ENCODE data around the gene EFNB2. TPM values are rescaled to one million over a fixed set of nuclear protein-coding genes. Genes with fewer than 3 reads are reported as not detected.

Gene EFNB2
- total and polyA plus RNA-seq, 11 donors: 7.3 to 20.2 (median 12.7) TPM

DNA sequence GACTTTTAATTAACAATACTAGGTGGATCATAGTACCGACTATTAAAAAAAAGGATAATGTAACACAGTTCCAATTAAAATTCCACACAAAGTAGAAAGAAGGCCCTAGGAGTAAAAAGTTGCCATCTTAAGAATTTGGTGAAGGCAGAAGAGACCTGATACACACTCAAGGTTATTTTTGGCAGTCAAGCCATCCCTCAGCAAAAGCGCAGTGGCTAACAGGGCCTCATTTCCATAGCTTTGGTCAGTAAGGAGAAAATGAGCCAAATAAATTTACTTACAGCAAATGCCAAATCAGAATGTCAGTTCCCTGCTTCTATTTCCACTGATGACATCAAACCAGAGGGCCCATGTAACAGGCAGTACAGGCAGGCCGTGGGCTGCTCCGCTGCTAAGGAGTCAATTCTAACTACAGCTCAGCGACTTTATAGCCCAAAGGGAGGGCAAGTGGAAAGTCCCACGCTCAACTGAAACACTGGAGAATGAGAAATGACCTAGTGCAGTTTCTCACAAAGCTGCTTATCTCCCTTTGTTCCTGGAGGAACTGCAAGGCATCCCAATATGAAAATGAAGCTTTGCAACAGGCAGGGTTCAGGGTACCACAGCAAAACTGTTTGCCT is 26.2 kb upstream of the EFNB2 start:
- H3K4me3 ChIP-seq: peak overlapping the region in 4 of 12 donors; percentile 4 to 11 (median 4)
- peaks cover 0 to 29% (median 28%) of the 10 kb centered on the region in 9 donors for H3K36me3 ChIP-seq
- no peaks in the 10 kb centered on the region for H3K27me3 ChIP-seq
- H3K27ac ChIP-seq: peak overlapping the region in 7 of 12 donors; percentile 7 to 52 (median 39)
- no peaks in the 10 kb centered on the region for H3K9me3 ChIP-seq
- 20 to 34% (median 26%) methylated on average over 6 of the region's 6 CpGs for WGBS, 4 donors
- H3K4me1 ChIP-seq: peaks cover 12 to 94% (median 68%) of the 10 kb centered on the region in 12 donors
- intact Hi-C loops (cut with DNase I): loop anchor here in 2 of 10 donors (10.0 kb wide), 2 partner anchors 143 to 353 kb away; no protein-coding TSS in a partner anchor
- peak in 3 of 5 donors; percentile 25 to 32 (median 25) for DNase-seq
- no peak for TF ChIP-seq POLR2A (IDR thresholded peaks at IDR 0.05)
- TF ChIP-seq, protein P1, sequence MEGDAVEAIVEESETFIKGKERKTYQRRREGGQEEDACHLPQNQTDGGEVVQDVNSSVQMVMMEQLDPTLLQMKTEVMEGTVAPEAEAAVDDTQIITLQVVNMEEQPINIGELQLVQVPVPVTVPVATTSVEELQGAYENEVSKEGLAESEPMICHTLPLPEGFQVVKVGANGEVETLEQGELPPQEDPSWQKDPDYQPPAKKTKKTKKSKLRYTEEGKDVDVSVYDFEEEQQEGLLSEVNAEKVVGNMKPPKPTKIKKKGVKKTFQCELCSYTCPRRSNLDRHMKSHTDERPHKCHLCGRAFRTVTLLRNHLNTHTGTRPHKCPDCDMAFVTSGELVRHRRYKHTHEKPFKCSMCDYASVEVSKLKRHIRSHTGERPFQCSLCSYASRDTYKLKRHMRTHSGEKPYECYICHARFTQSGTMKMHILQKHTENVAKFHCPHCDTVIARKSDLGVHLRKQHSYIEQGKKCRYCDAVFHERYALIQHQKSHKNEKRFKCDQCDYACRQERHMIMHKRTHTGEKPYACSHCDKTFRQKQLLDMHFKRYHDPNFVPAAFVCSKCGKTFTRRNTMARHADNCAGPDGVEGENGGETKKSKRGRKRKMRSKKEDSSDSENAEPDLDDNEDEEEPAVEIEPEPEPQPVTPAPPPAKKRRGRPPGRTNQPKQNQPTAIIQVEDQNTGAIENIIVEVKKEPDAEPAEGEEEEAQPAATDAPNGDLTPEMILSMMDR (IDR thresholded peaks at IDR 0.05): no peak
- peak; percentile 48 to 89 (median 87) for ATAC-seq

DNA sequence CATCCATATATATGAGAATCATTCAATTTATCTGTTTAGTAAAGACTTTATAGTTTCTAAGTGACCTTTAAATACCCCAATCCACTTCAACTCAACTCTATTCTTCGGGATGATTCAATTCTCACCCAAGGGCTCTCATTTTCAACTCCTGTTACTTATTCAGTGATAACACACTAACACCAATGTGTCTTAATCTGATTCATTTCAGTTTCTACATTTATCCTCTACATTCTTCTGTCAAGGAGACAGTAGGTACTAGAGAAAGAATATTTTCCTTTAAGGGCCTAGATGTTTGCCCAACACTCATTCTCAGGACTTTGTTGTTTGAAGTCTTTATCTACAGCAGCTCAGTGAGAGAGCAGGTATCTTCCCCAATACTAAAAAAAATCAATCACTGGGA is 25.4 kb upstream of the EFNB2 start:
- H3K27ac ChIP-seq: peak overlapping the region in 3 of 12 donors; percentile 21 to 52 (median 39)
- WGBS, 4 donors: 48 to 56% (median 52%) methylated on average over 1 of the region's 1 CpG
- ATAC-seq: no peak

DNA sequence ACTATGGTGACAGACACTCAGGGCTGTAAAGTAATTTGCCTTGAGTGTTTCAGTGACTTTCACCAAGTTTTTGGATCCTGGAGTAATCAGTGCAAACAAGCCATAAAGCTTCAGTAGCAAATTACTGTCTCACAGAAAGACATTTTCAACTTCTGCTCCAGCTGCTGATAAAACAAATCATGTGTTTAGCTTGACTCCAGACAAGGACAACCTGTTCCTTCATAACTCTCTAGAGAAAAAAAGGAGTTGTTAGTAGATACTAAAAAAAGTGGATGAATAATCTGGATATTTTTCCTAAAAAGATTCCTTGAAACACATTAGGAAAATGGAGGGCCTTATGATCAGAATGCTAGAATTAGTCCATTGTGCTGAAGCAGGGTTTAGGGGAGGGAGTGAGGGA is 23.1 kb upstream of the EFNB2 start:
- H3K27me3 ChIP-seq: no peaks in the 10 kb centered on the region
- TF ChIP-seq POLR2A (IDR thresholded peaks at IDR 0.05): no peak
- TF ChIP-seq, protein P1 (IDR thresholded peaks at IDR 0.05): no peak
- intact Hi-C loops (cut with DNase I): no loop called here
- peaks cover 4 to 69% (median 38%) of the 10 kb centered on the region in 12 donors for H3K4me1 ChIP-seq
- peaks cover 0 to 60% (median 59%) of the 10 kb centered on the region in 9 donors for H3K36me3 ChIP-seq
- peak in 1 of 4 donors; percentile 51 for ATAC-seq
- peak overlapping the region in 3 of 12 donors; percentile 2 to 59 (median 2) for H3K27ac ChIP-seq
- no peak for DNase-seq
- H3K4me3 ChIP-seq: no peak overlapping the region
- H3K9me3 ChIP-seq: no peaks in the 10 kb centered on the region

More for the DNA sequence above, 25.4 kb upstream of the EFNB2 start:
- H3K9me3 ChIP-seq: no peaks in the 10 kb centered on the region
- DNase-seq: no peak
- intact Hi-C loops (cut with DNase I): loop anchor here in 2 of 10 donors (10.0 kb wide), 2 partner anchors 144 to 354 kb away; no protein-coding TSS in a partner anchor
- H3K27me3 ChIP-seq: no peaks in the 10 kb centered on the region
- H3K4me1 ChIP-seq: peaks cover 12 to 86% (median 60%) of the 10 kb centered on the region in 12 donors
- peaks cover 0 to 37% (median 36%) of the 10 kb centered on the region in 9 donors for H3K36me3 ChIP-seq
- TF ChIP-seq, protein P1 (IDR thresholded peaks at IDR 0.05): no peak
- TF ChIP-seq POLR2A (IDR thresholded peaks at IDR 0.05): no peak
- H3K4me3 ChIP-seq: no peak overlapping the region

DNA sequence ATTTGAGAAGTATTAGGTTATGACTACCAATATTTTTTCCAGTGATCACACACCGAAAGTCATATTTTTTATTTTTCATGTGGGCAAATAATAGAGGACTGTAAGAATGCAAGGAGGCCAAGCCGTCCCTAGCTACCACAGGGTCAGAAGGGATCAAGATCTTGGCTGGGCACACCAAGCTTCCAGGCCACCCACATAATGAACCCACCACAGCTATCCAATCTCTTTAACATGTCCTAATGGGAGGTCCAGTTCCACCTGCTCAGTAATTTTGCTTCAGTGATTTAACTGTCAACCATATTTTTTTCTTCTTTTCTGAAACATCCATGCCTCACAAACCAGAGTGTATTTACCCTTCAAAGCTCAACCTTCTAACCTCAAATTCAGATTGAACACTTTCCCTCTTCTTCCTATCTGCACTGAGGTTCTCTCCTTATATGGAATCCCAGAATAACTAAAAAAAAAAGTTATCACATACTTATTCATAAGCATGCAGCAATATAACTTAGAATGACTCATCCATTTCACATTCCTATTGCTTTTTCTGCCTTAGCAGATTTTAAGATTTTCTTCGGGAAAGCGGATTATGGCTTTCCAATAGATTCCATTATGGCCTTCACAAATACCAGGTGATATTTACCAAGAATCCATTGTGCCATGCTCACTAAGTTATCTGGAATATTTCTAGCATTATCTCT is 20.3 kb upstream of the EFNB2 start:
- Histone ChIP-seq H3K9me3 (no peaks in the 10 kb centered on the region), H3K4me1 (peaks cover 4 to 62% (median 31%) of the 10 kb centered on the region in 12 donors), H3K27ac (no peak overlapping the region), H3K36me3 (peaks cover 0 to 85% (median 77%) of the 10 kb centered on the region in 9 donors), H3K4me3 (no peak overlapping the region), H3K27me3 (no peaks in the 10 kb centered on the region)
- no peak for TF ChIP-seq POLR2A (IDR thresholded peaks at IDR 0.05)
- TF ChIP-seq, protein P1 (IDR thresholded peaks at IDR 0.05): no peak
- whole genome bisulfite sequencing, 4 donors: 90 to 95% (median 92%) methylated on average over 4 of the region's 4 CpGs
- intact Hi-C loops (cut with DNase I): no loop called here
- DNase-seq (no peak), ATAC-seq (no peak)
